Ovary (tissue), 1 donor: ENCODE measurements around the gene PDE6D.

Source experiments
- EP300 ChIP-seq: sonication (generic); formaldehyde crosslinking; IDR thresholded peaks from one replicate; pipeline ENCODE4 v1.6.1; 2017; ENCODE audit warnings: antibody characterized with exemption
- POLR2A ChIP-seq: fragments of 450-650 bp; IDR thresholded peaks from one replicate; pipeline ENCODE4 v1.6.1; 2017; ENCODE audit warnings: antibody characterized with exemption, mild to moderate bottlenecking, moderate library complexity

DNA sequence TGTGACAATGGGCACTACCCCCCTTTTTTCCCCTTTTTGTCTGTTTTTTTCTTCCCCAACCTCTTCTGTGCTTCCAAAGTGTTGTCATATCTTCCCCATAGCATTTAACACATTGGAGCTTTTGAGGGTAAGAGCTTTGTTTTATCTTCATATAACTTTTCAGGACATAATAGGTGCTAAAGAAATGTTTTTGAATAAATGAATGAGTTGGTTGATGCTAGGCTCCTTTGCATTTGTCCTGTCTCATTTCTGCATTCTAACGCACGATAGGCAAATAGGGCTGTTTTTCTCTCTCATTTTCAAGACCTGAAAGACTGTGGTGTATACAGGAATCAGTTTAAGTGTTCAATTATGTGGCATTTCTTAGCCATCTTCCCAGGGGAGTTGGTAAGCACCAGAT, 4.3 kb upstream of the PDE6D start:
- TF ChIP-seq POLR2A (no peak), EP300 (no peak)
